HG02642 (cell line): ENCODE results near the gene GAS2L3.
"Not testable (repeated sequence)": the region's sequence is repeated elsewhere in the genome, so short reads cannot be mapped to it uniquely, and the experiment has no call there.

Experiments used
- ATAC-seq: cut with Tn5 transposase; IDR thresholded peaks from one replicate; pipeline ENCODE4 v1.9.1; 2021; ENCODE audit warnings: mild to moderate bottlenecking; ENCODE audit not compliant: unreplicated experiment, poor library complexity

Gene GAS2L3

GRCh38 chr12:100572184-100572583 is 1.3 kb upstream of the GAS2L3 start:
- no peak for ATAC-seq

DNA sequence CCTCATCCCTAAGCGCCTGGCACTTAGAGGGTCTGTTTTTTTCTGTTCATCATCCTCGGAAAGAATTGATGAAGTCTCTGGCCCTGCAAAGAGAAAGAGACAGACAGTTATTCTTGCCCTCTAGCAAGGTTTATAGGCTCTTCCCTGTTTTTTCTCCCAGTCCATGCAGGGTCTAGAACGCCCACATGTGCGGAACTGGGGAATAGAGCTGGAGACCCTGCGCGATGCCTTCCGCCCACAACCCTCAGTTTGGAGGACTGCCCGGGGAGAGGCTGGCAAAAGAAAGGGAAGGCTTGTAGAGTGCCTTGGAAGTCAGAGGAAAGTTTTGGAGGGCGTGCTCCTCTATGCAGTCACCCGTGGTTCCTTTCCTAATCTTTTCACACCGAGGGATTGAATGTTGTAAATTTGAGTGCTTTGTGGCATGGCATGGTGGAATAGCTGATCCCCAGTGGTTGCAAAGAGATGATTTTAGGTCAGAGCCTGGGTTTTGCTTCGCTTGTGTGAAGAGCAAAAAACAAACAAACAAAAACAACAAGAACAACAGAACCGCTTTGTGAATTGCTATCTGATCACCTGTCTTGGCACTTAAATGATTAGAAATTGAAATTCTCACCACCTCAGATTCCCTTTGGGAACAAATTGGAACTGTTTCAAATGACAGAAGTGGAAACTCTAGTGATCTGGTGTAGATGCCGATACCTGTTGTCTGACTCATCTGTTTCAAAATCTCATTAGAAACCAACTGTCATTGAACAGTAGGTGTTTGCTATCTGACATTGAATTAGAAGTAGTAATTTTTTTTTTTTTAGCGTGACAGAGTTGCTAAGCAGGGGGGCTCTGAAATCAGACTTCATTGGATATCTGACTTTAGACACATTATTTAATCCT is 947 bp downstream of the GAS2L3 start:
- ATAC-seq, result peak; percentile 2

DNA sequence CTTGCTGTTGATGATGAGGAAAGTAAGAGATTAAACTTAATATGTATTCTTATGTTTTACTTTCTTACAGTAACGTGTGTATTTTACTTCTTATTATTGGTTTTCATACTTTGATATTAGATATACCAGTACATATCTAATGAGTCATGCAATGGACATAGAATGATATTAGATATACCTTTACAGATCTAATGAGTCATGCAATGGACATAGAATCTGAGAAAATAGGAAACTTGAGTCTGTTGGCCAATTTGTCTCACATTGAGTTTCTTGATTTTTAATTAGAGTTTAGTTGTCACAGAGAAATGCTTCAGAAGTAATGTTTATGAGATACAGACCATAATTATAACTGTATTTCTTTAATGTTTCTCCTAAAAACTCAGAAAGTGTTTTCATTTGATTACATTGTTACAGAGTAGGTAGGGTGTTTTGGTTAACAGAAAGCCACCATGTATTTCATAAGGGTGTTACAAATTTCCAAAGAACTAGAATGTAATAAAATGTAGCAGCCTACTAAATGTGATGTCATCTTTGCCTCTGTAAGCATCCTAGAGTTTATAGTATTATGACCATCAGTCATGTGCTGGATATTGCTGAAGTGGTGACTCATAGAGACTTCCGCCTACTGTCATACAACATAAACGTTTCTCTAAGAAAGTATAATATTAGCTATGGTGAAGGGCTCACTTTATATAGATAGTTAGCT is 3.0 kb downstream of the GAS2L3 start:
- ATAC-seq, result no peak

GRCh38 chr12:100578923-100579322 is 5.4 kb downstream of the GAS2L3 start:
- ATAC-seq, result no peak

- no peak for ATAC-seq
These were observed 6.4 kb downstream of the GAS2L3 start for GRCh38 chr12:100579844-100580243.

GRCh38 chr12:100584256-100584655 is 10.8 kb downstream of the GAS2L3 start:
- no peak for ATAC-seq

- no peak for ATAC-seq
These were observed 18.5 kb downstream of the GAS2L3 start for GRCh38 chr12:100591979-100592378.

DNA sequence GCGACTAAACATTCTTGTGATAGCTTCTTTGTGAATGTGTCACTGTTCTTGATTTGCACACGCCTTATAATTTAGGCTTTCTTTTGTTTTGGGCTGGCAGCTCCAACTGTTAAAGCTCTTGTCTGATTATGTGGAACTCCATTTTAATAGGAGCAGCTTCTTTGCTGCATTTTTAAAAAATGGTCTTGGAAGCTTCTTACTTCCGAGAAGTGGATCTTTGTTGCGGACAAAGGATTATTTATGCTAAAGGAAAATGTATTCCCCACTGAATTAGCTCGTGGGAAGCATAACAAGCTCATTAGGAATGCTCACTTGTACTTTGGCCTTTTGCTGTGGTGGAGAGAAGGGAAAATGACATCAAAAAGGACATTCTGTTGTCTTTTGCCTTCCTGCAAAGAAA is 20.0 kb downstream of the GAS2L3 start:
- no peak for ATAC-seq

GRCh38 chr12:100601626-100602025 is 28.1 kb downstream of the GAS2L3 start:
- no peak for ATAC-seq

GRCh38 chr12:100602997-100603396 is 29.5 kb downstream of the GAS2L3 start:
- ATAC-seq, result not testable (repeated sequence)

- no peak for ATAC-seq
These were observed 35.3 kb downstream of the GAS2L3 start for GRCh38 chr12:100608776-100609175.

DNA sequence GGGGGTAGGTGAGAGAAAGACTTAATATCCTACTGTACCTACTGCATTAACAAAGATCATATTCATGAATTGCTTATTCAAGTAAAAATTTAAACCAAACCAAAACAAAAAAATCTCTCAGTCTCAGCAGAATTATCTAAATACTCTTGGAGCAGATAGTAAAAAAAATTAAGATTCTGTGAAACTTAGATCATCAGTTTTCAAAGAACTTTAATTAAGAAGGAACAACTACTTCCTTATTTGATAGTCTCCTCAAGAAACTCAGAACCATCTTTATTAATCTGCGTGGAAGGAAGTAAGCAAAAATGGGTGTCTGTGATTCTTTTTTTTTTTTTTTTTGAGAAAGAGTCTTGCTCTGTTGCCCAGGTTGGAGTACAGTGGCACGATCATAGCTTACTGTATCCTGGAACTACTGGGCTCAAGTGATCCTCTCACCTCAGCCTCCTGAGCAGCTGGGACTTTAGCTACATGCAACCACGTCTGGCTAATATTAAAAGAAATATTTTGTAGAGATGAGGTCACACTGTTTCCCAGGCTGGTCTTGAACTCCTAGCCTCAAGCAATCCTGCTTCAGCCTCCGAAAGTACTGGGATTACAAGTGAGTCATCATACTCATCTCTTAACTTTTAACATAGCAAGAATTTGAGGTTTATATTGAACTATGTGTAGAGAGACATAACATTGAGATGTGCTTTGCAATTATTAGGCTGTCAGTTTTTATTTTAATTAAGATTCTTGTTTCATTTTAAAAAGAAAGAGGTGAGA is 37.4 kb downstream of the GAS2L3 start:
- ATAC-seq, result no peak

DNA sequence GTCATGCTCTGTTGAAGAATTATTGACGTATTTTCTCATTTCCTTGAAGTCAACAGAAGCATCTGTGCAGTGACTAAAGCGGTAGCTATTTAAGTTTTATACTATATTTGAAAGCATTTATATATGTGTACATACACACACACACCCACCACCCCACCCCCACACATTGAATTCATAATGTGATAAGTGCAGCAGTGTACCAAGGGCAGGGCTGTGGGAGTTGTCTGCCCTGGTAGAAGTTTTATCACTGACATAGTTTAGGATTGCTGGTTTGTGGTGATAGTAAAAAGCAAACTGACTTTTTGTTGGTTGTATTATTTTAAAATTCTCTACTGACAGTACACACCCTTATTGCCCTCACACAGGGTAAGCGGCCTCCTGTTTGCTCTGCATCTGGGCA is 39.1 kb downstream of the GAS2L3 start:
- ATAC-seq, result no peak

- ATAC-seq, result no peak
These were observed 51.1 kb downstream of the GAS2L3 start for GRCh38 chr12:100624571-100624970.

DNA sequence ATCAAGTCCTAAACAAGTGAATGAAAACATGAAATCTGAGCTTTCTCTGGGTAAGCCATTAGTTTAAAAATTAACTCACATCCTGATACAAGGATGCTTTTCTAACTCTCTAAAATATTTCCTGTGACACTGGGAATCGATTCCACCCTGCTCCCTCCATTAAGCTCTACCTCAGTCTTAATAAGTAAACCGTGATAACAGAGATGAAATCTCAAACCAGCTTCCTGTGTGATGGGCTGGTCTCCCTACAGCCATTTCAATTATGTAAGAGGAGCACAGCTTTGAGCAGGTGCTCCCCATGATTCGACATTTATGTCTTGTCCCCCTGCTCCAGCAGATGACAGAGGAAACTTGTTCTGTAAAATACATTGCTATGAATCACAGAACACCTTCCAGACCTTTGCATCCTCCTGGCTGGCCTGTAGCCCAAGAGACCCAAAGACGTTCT is 59.0 kb downstream of the GAS2L3 start:
- no peak for ATAC-seq

- ATAC-seq, result not testable (repeated sequence)
These were observed 59.8 kb downstream of the GAS2L3 start for GRCh38 chr12:100633082-100633785.

- no peak for ATAC-seq
These were observed 69.8 kb downstream of the GAS2L3 start for GRCh38 chr12:100643246-100643645.

DNA sequence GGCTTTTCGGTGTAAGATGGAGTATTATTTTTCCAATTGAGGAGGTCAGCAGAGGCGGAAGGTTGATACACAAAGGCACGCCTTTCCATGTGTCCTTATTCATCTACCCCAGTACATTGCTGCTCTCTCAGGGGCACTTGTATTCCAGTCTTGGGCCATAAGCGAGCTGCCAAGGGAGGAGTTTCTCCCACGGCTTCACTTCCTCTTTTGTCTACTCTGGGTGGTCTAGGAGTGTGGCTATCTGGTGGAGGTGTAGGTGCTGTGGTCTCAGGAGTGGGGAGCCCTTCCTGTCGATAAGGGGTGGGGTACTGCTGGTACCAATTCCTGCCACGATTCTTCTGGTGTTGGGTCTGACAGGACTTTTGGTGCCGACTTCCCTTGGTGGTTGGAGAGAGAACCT is 73.4 kb downstream of the GAS2L3 start:
- no peak for ATAC-seq

GRCh38 chr12:100651108-100651507 is 77.6 kb downstream of the GAS2L3 start:
- no peak for ATAC-seq

GRCh38 chr12:100651694-100652093 is 78.2 kb downstream of the GAS2L3 start:
- no peak for ATAC-seq
